GM23338 (cell line): ENCODE data around the gene CDKN3. TPM values are rescaled to one million over a fixed set of nuclear protein-coding genes. Genes with fewer than 3 reads are reported as not detected.

Experiments
- ATAC-seq: fragments of 200-7000 bp; cut with Tn5 transposase; 3 replicates; pipeline ENCODE4 v1.9.1; 2020
- DNase-seq: peaks from one replicate; pipeline ENCODE4 v3.0.0-alpha.2; 2015; ENCODE audit warnings: low spot score
- H2AFZ ChIP-seq: fragments of 200-600 bp; sonication (generic); 2 replicates; pipeline ENCODE4 v1.8.0; 2016; ENCODE audit warnings: antibody characterized with exemption, mild to moderate bottlenecking, moderate library complexity
- H3F3A ChIP-seq: fragments of 200-600 bp; sonication (generic); replicated peaks from 2 replicates; pipeline ENCODE4 v1.8.0; 2017; ENCODE audit warnings: antibody characterized with exemption, mixed run types, low read depth
- H3K27ac ChIP-seq: fragments of 200-600 bp; sonication (generic); 2 replicates; pipeline ENCODE4 v1.6.1; 2016; ENCODE audit warnings: low read depth
- H3K27me3 ChIP-seq: fragments of 200-600 bp; sonication (generic); 2 replicates; pipeline ENCODE4 v1.8.0; 2016; ENCODE audit warnings: mild to moderate bottlenecking, mixed run types, moderate library complexity; ENCODE audit not compliant: insufficient read depth
- H3K36me3 ChIP-seq: fragments of 200-600 bp; sonication (generic); 2 replicates; pipeline ENCODE4 v1.8.0; 2016; ENCODE audit warnings: mild to moderate bottlenecking; ENCODE audit not compliant: insufficient read depth
- H3K4me1 ChIP-seq: fragments of 200-600 bp; sonication (generic); 2 replicates; pipeline ENCODE4 v1.8.0; 2016; ENCODE audit warnings: mild to moderate bottlenecking, moderate library complexity; ENCODE audit not compliant: insufficient read depth
- H3K4me2 ChIP-seq: fragments of 200-600 bp; sonication (generic); 2 replicates; pipeline ENCODE4 v1.7.1; 2017; ENCODE audit warnings: mixed run types
- H3K4me3 ChIP-seq: fragments of 200-600 bp; sonication (generic); 2 replicates; pipeline ENCODE4 v1.6.1; 2016; ENCODE audit warnings: mixed run types
- H3K79me2 ChIP-seq: fragments of 200-600 bp; sonication (generic); replicated peaks from 2 replicates; pipeline ENCODE4 v1.8.0; 2017; ENCODE audit warnings: mild to moderate bottlenecking; ENCODE audit not compliant: insufficient read depth
- H3K9me2 ChIP-seq: fragments of 200-600 bp; sonication (generic); 2 replicates; pipeline ENCODE4 v1.8.0; 2017; ENCODE audit not compliant: insufficient read depth
- H4K20me1 ChIP-seq: fragments of 200-600 bp; sonication (generic); replicated peaks from 2 replicates; pipeline ENCODE4 v1.8.0; 2017; ENCODE audit warnings: mild to moderate bottlenecking; ENCODE audit not compliant: insufficient read depth
- H3K27ac Mint-ChIP-seq: 2 replicates; pipeline ENCODE4 v1.8.0; 2020; ENCODE audit warnings: inconsistent platforms, mild to moderate bottlenecking, moderate library complexity, mixed read lengths
- H3K27me3 Mint-ChIP-seq: 3 replicates; pipeline ENCODE4 v1.8.0; 2022; ENCODE audit warnings: low read depth, mild to moderate bottlenecking, moderate library complexity, mixed read lengths, inconsistent platforms; ENCODE audit not compliant: insufficient read depth, poor library complexity
- H3K36me3 Mint-ChIP-seq: 3 replicates; pipeline ENCODE4 v1.8.0; 2021; ENCODE audit warnings: low read depth, mild to moderate bottlenecking, inconsistent platforms, moderate library complexity, mixed read lengths
- H3K4me1 Mint-ChIP-seq: 3 replicates; pipeline ENCODE4 v1.8.0; 2020; ENCODE audit warnings: mild to moderate bottlenecking, inconsistent platforms, mixed read lengths
- H3K4me3 Mint-ChIP-seq: 3 replicates; pipeline ENCODE4 v1.8.0; 2021; ENCODE audit warnings: moderate library complexity, mild to moderate bottlenecking, inconsistent platforms, mixed read lengths
- H3K9me3 Mint-ChIP-seq: 3 replicates; pipeline ENCODE4 v1.8.0; 2020; ENCODE audit warnings: moderate library complexity, mild to moderate bottlenecking, inconsistent platforms, mixed read lengths
- CREB1 ChIP-seq: fragments of 250-450 bp; sonication (Bioruptor Pico); IDR thresholded peaks from 2 replicates; pipeline ENCODE4 v1.5.0; 2020; ENCODE audit warnings: low read depth, mild to moderate bottlenecking, moderate library complexity
- CTCF ChIP-seq, 2 experiments: fragments of 200-600 bp in 1 of 2; sonication (generic) in 1 of 2; conservative IDR thresholded peaks; 2 replicates each; pipeline versions ENCODE4 v1.5.1 to v1.6.1; 2016 to 2017; ENCODE audit warnings: antibody characterized with exemption in 2 of 2, low read depth in 2 of 2, mild to moderate bottlenecking in 2 of 2, moderate library complexity in 1 of 2
- ETS1 ChIP-seq: IDR thresholded peaks from 2 replicates; pipeline ENCODE4 v1.6.1; 2016; ENCODE audit warnings: antibody characterized with exemption
- EZH2 ChIP-seq: fragments of 200-600 bp; sonication (generic); IDR thresholded peaks from one replicate; pipeline ENCODE4 v1.8.0; 2017; ENCODE audit warnings: antibody characterized with exemption, mild to moderate bottlenecking, low read depth; ENCODE audit not compliant: unreplicated experiment
- EZH2phosphoT487 ChIP-seq: fragments of 200-600 bp; sonication (generic); IDR thresholded peaks from one replicate; pipeline ENCODE4 v1.8.1; 2018; ENCODE audit warnings: antibody characterized with exemption; ENCODE audit not compliant: unreplicated experiment
- JUNB ChIP-seq: IDR thresholded peaks from one replicate; pipeline ENCODE4 v1.6.1; 2016; ENCODE audit warnings: antibody characterized with exemption; ENCODE audit not compliant: unreplicated experiment
- NANOG ChIP-seq: IDR thresholded peaks from 2 replicates; pipeline ENCODE4 v1.6.1; 2016; ENCODE audit warnings: antibody characterized with exemption, borderline replicate concordance
- POLR2AphosphoS5 ChIP-seq: IDR thresholded peaks from 2 replicates; pipeline ENCODE4 v1.6.1; 2016; ENCODE audit warnings: antibody characterized with exemption, low read depth
- REST ChIP-seq: IDR thresholded peaks from one replicate; pipeline ENCODE4 v1.6.1; 2018; ENCODE audit warnings: antibody characterized with exemption; ENCODE audit not compliant: unreplicated experiment
- STAT1 ChIP-seq: IDR thresholded peaks from one replicate; pipeline ENCODE4 v1.6.1; 2016; ENCODE audit warnings: antibody characterized with exemption; ENCODE audit not compliant: unreplicated experiment
- ZNF114 ChIP-seq: fragments of 250-450 bp; sonication (Bioruptor Pico); IDR thresholded peaks from 2 replicates; pipeline ENCODE4 v1.5.0; 2020; ENCODE audit warnings: mild to moderate bottlenecking, moderate library complexity
- ZNF331 ChIP-seq: fragments of 250-450 bp; sonication (Bioruptor Pico); IDR thresholded peaks from 2 replicates; pipeline ENCODE4 v1.5.0; 2020; ENCODE audit warnings: low read depth, mild to moderate bottlenecking, moderate library complexity
- ZNF462 ChIP-seq: fragments of 250-450 bp; sonication (Bioruptor Pico); IDR thresholded peaks from 2 replicates; pipeline ENCODE4 v1.5.0; 2020; ENCODE audit warnings: mild to moderate bottlenecking, moderate library complexity
- polyA plus RNA-seq: library from polyadenylated mRNA; unstranded; fragments of >200 nt; fragmentation: Nextera tagmentation; extraction: Ambion mirVana; gene quantifications from 2 replicates; pipeline ENCODE4 v1.2.1, GENCODE V29; 2016
- total RNA-seq: library from RNA; depleted of rRNA; stranded (reverse); fragments of >200 nt; shearing (Covaris generic); gene quantifications from 2 replicates; pipeline ENCODE4 v1.2.3, GENCODE V29; 2014

CDKN3 gene
- total and polyA plus RNA-seq, 2 experiments from 2014 or later: 36.3 to 97.4 TPM

GRCh38 chr14:54370323-54371198 lies 26.2 kb upstream of the CDKN3 start:
- no peak overlapping the region for H3K27ac Mint-ChIP-seq
- TF ChIP-seq CTCF (conservative IDR thresholded peaks at IDR 0.05; ENCODE audit: low read depth in 2 of 2) (no peak), JUNB (no peak), ETS1 (no peak), ZNF331 (CRISPR knock-in tag) (no peak), CREB1 (CRISPR knock-in tag) (no peak), STAT1 (no peak), EZH2 (no peak), REST (no peak), NANOG (no peak), ZNF114 (CRISPR knock-in tag) (no peak), ZNF462 (CRISPR knock-in tag) (no peak), POLR2AphosphoS5 (no peak), EZH2phosphoT487 (no peak)
- no peak for DNase-seq

More at GRCh38 chr14:54370323-54371198, 26.2 kb upstream of the CDKN3 start:
- H3K4me3 Mint-ChIP-seq: no peak overlapping the region
- Histone ChIP-seq H3K36me3 (no peaks in the 10 kb centered on the region), H3F3A (no peaks in the 10 kb centered on the region), H4K20me1 (no peaks in the 10 kb centered on the region), H3K4me1 (peaks cover 30% of the 10 kb centered on the region), H3K79me2 (no peaks in the 10 kb centered on the region), H3K27ac (no peak overlapping the region), H3K27me3 (no peaks in the 10 kb centered on the region), H3K4me2 (no peak overlapping the region), H3K9me2 (no peaks in the 10 kb centered on the region; the same call in 1 of the 2 replicates), H3K4me3 (no peak overlapping the region), H2AFZ (peak overlapping the region; percentile 72; the same call in 1 of the 2 replicates)
- H3K36me3 Mint-ChIP-seq: no peaks in the 10 kb centered on the region
- peaks cover 43% of the 10 kb centered on the region for H3K4me1 Mint-ChIP-seq
- peaks cover 2% of the 10 kb centered on the region for H3K27me3 Mint-ChIP-seq
- no peak for ATAC-seq
- H3K9me3 Mint-ChIP-seq: no peaks in the 10 kb centered on the region
